PC-3 (cell line): ENCODE data around the gene HMCN1. TPM values are rescaled to one million over a fixed set of nuclear protein-coding genes. Genes with fewer than 3 reads are reported as not detected.

ENCODE experiments used
- ATAC-seq: fragments of 200-7000 bp; cut with Tn5 transposase; 2 replicates; pipeline ENCODE4 v1.9.1; 2020; ENCODE audit warnings: mild to moderate bottlenecking, moderate library complexity
- BruUV-seq: library from RNA; stranded (reverse); fragments of 400-500 nt; replicated peaks from 2 replicates; lab custom pipeline; 2021; lab: Mats Ljungman, UMichigan
- CTCF ChIA-PET: fragments of 300-600 bp; sonication (Branson Sonifier 250); formaldehyde crosslinking; loops from one replicate; lab custom pipeline; 2022; ENCODE audit warnings: antibody characterized with exemption; lab: Charles Lee
- POLR2A ChIA-PET: fragments of 300-600 bp; sonication (Branson Sonifier 250); formaldehyde crosslinking; loops from one replicate; lab custom pipeline; 2022; ENCODE audit warnings: antibody characterized with exemption; ENCODE audit not compliant: unreplicated experiment; lab: Charles Lee
- DNase-seq: peaks from one replicate; pipeline ENCODE4 v3.0.0-alpha.2; 2015
- H2AFZ ChIP-seq: fragments of 300-600 bp; sonication (generic); 2 replicates; pipeline ENCODE4 v1.6.0; 2016; ENCODE audit warnings: antibody characterized with exemption, low read length
- H3F3A ChIP-seq: fragments of 300-600 bp; sonication (generic); one replicate; pipeline ENCODE4 v1.6.0; 2017; ENCODE audit warnings: antibody characterized with exemption, low read length, control low read depth, mild to moderate bottlenecking; ENCODE audit not compliant: unreplicated experiment
- H3K27ac ChIP-seq: fragments of 300-600 bp; sonication (generic); 2 replicates; pipeline ENCODE4 v1.5.1; 2016; ENCODE audit warnings: mild to moderate bottlenecking, low read length
- H3K27me3 ChIP-seq: fragments of 300-600 bp; sonication (generic); 2 replicates; pipeline ENCODE4 v1.6.1; 2016; ENCODE audit warnings: low read length, mixed read lengths
- H3K36me3 ChIP-seq: fragments of 300-600 bp; sonication (generic); 2 replicates; pipeline ENCODE4 v1.6.1; 2016; ENCODE audit warnings: low read depth, mixed run types, low read length, mixed read lengths
- H3K4me1 ChIP-seq: fragments of 300-600 bp; sonication (generic); 2 replicates; pipeline ENCODE4 v1.5.1; 2016; ENCODE audit warnings: low read length; ENCODE audit not compliant: insufficient read depth
- H3K4me2 ChIP-seq: fragments of 300-600 bp; sonication (generic); 2 replicates; pipeline ENCODE4 v1.6.0; 2016; ENCODE audit warnings: low read length
- H3K4me3 ChIP-seq: fragments of 300-600 bp; sonication (generic); 2 replicates; pipeline ENCODE4 v1.5.1; 2016; ENCODE audit warnings: mild to moderate bottlenecking, low read length, mixed read lengths
- H3K79me2 ChIP-seq: fragments of 300-600 bp; sonication (generic); 2 replicates; pipeline ENCODE4 v1.6.1; 2017; ENCODE audit warnings: low read length, mixed read lengths
- H3K9ac ChIP-seq: fragments of 300-600 bp; sonication (generic); 2 replicates; pipeline ENCODE4 v1.6.0; 2016; ENCODE audit warnings: mild to moderate bottlenecking, low read length
- H3K9me2 ChIP-seq: fragments of 300-600 bp; sonication (generic); replicated peaks from 2 replicates; pipeline ENCODE4 v1.6.1; 2016; ENCODE audit warnings: mixed run types, low read length, mixed read lengths
- H3K9me3 ChIP-seq: fragments of 300-600 bp; sonication (generic); 2 replicates; pipeline ENCODE4 v1.6.1; 2016; ENCODE audit warnings: low read length, mixed read lengths
- H4K20me1 ChIP-seq: fragments of 300-600 bp; sonication (generic); 2 replicates; pipeline ENCODE4 v1.6.1; 2016; ENCODE audit warnings: low read length, mixed read lengths
- CTCF ChIP-seq: fragments of 300-600 bp; sonication (generic); conservative IDR thresholded peaks from 2 replicates; pipeline ENCODE4 v1.5.1; 2017; ENCODE audit warnings: antibody characterized with exemption, low read depth, mild to moderate bottlenecking, low read length
- EZH2 ChIP-seq: fragments of 300-600 bp; sonication (generic); IDR thresholded peaks from one replicate; pipeline ENCODE4 v1.6.1; 2017; ENCODE audit warnings: antibody characterized with exemption, mild to moderate bottlenecking, low read length; ENCODE audit not compliant: unreplicated experiment
- EZH2phosphoT487 ChIP-seq: fragments of 300-600 bp; sonication (generic); IDR thresholded peaks from 2 replicates; pipeline ENCODE4 v1.6.1; 2018; ENCODE audit warnings: mild to moderate bottlenecking, antibody characterized with exemption, low read length, borderline replicate concordance
- intact Hi-C: fragments of 100-400 bp; cut with micrococcal nuclease; formaldehyde crosslinking; loops from 2 replicates; pipeline ENCODE4 v1.9.0; 2023
- total RNA-seq: library from RNA; depleted of rRNA; stranded (reverse); fragments of >200 nt; gene quantifications from 2 replicates; pipeline ENCODE4 v1.2.3, GENCODE V29; 2014

HMCN1 gene
- total RNA-seq, 1 experiment from 2014 or later = 0.66 TPM

DNA sequence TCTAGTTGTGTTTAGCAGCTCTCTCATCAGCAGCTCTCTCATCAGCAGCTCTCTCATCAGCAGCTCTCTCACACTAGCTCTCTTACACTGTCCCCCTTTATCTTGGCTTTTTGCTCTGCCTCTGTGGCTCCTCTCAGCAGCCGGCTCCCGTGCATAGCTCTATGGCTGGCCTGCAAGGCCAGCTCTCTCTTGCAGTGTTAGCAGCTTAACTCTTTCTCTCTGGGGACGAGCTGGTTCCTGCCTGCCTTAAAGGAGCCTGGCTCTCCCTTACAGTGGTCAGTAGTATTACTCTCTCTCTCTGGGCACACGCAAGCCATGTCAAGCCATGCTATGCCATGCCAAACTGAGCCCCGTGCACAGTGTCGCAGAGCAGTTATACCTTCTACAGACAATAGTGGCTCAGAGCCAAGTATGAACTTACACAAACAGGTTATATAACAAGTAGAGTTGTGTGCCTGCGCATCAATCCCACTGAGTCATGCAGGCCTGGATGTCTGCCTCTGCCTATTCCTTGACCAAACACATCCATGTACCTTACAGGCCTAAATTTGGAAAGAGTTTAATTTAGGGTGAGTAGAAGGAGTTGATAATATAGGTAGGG lies 345.0 kb downstream of the HMCN1 start:
- Histone ChIP-seq H3F3A (peaks cover 6% of the 10 kb centered on the region), H4K20me1 (no peaks in the 10 kb centered on the region), H3K36me3 (no peaks in the 10 kb centered on the region), H3K27ac (no peak overlapping the region), H3K27me3 (no peaks in the 10 kb centered on the region), H3K9me2 (no peaks in the 10 kb centered on the region), H2AFZ (no peak overlapping the region), H3K4me3 (no peak overlapping the region), H3K4me2 (no peak overlapping the region), H3K4me1 (peaks cover 23% of the 10 kb centered on the region), H3K9me3 (no peaks in the 10 kb centered on the region), H3K9ac (no peak overlapping the region), H3K79me2 (no peaks in the 10 kb centered on the region)
- CTCF ChIA-PET = no interaction called here
- BruUV-seq = no TSS peak
- intact Hi-C loops = no loop called here
- POLR2A ChIA-PET = no interaction called here
- ATAC-seq (no peak), DNase-seq (peak; percentile 30)
- TF ChIP-seq EZH2 = no peak
- no peak for TF ChIP-seq EZH2phosphoT487
- no peak for TF ChIP-seq CTCF

DNA sequence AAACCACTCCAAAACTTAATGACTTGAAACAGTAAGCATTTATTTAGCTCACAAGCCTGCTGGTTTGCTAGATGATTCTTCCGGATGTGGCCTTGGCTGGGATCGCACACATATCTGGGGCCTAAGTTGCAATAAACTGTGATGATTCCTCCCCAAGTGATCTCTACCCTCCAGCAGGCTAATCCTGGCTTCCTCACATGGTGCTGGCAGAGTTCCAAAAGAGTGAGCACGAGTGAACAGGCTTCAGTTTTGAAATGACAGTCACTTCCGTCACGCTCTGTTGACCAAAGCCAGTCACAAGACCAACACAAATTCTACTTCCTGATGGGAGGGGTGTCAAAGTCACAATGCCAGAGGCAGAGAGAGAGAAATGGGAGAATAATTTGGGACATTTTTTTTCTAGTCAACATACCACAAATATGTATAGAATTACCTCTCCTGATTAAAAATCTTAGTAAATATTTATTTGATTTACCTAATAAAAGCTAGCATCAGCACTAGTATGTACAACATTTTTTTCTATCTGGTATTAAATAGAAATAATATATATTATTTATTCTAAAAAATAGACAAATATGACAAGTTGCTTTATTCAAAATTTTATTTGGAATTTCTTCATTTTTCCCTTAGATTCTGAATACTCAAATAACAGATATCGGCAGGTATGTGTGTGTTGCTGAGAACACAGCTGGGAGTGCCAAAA lies 348.2 kb downstream of the HMCN1 start:
- ATAC-seq (peak; percentile 96), DNase-seq (peak; percentile 96)
- Histone ChIP-seq H3K27me3 (no peaks in the 10 kb centered on the region), H3K36me3 (no peaks in the 10 kb centered on the region), H3K27ac (peak overlapping the region; percentile 60), H3K9me3 (no peaks in the 10 kb centered on the region), H3F3A (peaks cover 6% of the 10 kb centered on the region), H3K79me2 (no peaks in the 10 kb centered on the region), H3K4me2 (peak overlapping the region; percentile 57; the same call in 1 of the 2 replicates), H4K20me1 (no peaks in the 10 kb centered on the region), H3K9me2 (no peaks in the 10 kb centered on the region), H3K4me3 (no peak overlapping the region), H3K4me1 (peaks cover 23% of the 10 kb centered on the region), H2AFZ (no peak overlapping the region), H3K9ac (no peak overlapping the region)
- no peak for TF ChIP-seq CTCF
- no peak for TF ChIP-seq EZH2
- TF ChIP-seq EZH2phosphoT487 = no peak
- ChIA-PET POLR2A (no interaction called here), CTCF (no interaction called here)
- intact Hi-C loops = loop anchor here (5.0 kb wide), 2 partner anchors 225 to 270 kb away; no protein-coding TSS in a partner anchor
- no TSS peak for BruUV-seq

GRCh38 chr1:186086583-186086982 lies 352.4 kb downstream of the HMCN1 start:
- no peak overlapping the region for H3K9ac ChIP-seq
- H2AFZ ChIP-seq = no peak overlapping the region
- H3K4me2 ChIP-seq = no peak overlapping the region
- no TSS peak for BruUV-seq
- no peak for DNase-seq
- H3K4me1 ChIP-seq = peaks cover 9% of the 10 kb centered on the region
- POLR2A ChIA-PET = no interaction called here
- no peaks in the 10 kb centered on the region for H3K79me2 ChIP-seq
- CTCF ChIA-PET = no interaction called here
- H3K27ac ChIP-seq = no peak overlapping the region
- no peaks in the 10 kb centered on the region for H3K9me3 ChIP-seq
- no peaks in the 10 kb centered on the region for H3K27me3 ChIP-seq
- H3K36me3 ChIP-seq = no peaks in the 10 kb centered on the region
- no peak for ATAC-seq
- intact Hi-C loops = no loop called here
- H3F3A ChIP-seq = peaks cover 5% of the 10 kb centered on the region
- H4K20me1 ChIP-seq = no peaks in the 10 kb centered on the region
- H3K9me2 ChIP-seq = no peaks in the 10 kb centered on the region
- no peak for TF ChIP-seq CTCF
- TF ChIP-seq EZH2phosphoT487 = no peak
- no peak for TF ChIP-seq EZH2
- H3K4me3 ChIP-seq = no peak overlapping the region
